Neural cell (in vitro differentiated cells): Measurements from ENCODE around the gene STXBP5. TPM values are rescaled to one million over a fixed set of nuclear protein-coding genes. Genes with fewer than 3 reads are reported as not detected.
"Not testable (repeated sequence)": the region's sequence is repeated elsewhere in the genome, so short reads cannot be mapped to it uniquely, and the experiment has no call there.

Experiments
- H2AFZ ChIP-seq: fragments of 200-600, 300-800 bp; sonication (generic), shearing (Covaris generic); 2 replicates; pipeline ENCODE4 v1.6.0; 2014; ENCODE audit warnings: low read depth, mild to moderate bottlenecking, antibody characterized with exemption, low read length, moderate library complexity
- H3F3A ChIP-seq: fragments of 200-600 bp; shearing (Covaris generic); 2 replicates; pipeline ENCODE4 v1.6.1; 2016; ENCODE audit warnings: mild to moderate bottlenecking, moderate library complexity, mixed read lengths, antibody characterized with exemption, low read length; ENCODE audit not compliant: insufficient read depth, poor library complexity, severe bottlenecking
- H3K27ac ChIP-seq: fragments of 200-600, 300-800 bp; sonication (generic), shearing (Covaris generic); 2 replicates; pipeline ENCODE4 v1.5.1; 2014; ENCODE audit warnings: mild to moderate bottlenecking, low read length, moderate library complexity
- H3K27me3 ChIP-seq: fragments of 300-800, 200-600 bp; sonication (generic), shearing (Covaris generic); 2 replicates; pipeline ENCODE4 v1.6.0; 2014; ENCODE audit warnings: mild to moderate bottlenecking, low read depth, low read length, moderate library complexity; ENCODE audit not compliant: insufficient read depth
- H3K36me3 ChIP-seq: fragments of 300-800, 200-600 bp; sonication (generic), shearing (Covaris generic); 2 replicates; pipeline ENCODE4 v1.5.1; 2014; ENCODE audit warnings: mild to moderate bottlenecking, antibody characterized with exemption, low read length, moderate library complexity; ENCODE audit not compliant: insufficient read depth
- H3K4me2 ChIP-seq: fragments of 300-800, 200-600 bp; sonication (generic), shearing (Covaris generic); 2 replicates; pipeline ENCODE4 v1.6.0; 2014; ENCODE audit warnings: mild to moderate bottlenecking, low read length
- H3K4me3 ChIP-seq: fragments of 300-800, 200-600 bp; sonication (generic), shearing (Covaris generic); 2 replicates; pipeline ENCODE4 v1.5.1; 2014; ENCODE audit warnings: mild to moderate bottlenecking, low read length, moderate library complexity
- H3K79me2 ChIP-seq: fragments of 200-600 bp; shearing (Covaris generic); replicated peaks from 2 replicates; pipeline ENCODE4 v1.6.0; 2014; ENCODE audit warnings: mild to moderate bottlenecking, low read length, moderate library complexity; ENCODE audit not compliant: insufficient read depth
- H3K9ac ChIP-seq: fragments of 300-800, 200-600 bp; sonication (generic), shearing (Covaris generic); 2 replicates; pipeline ENCODE4 v1.6.1; 2016; ENCODE audit warnings: mild to moderate bottlenecking, low read length, mixed read lengths
- H3K9me2 ChIP-seq: fragments of 200-600 bp; shearing (Covaris generic); 2 replicates; pipeline ENCODE4 v1.6.1; 2016; ENCODE audit warnings: mild to moderate bottlenecking, low read length, mixed read lengths; ENCODE audit not compliant: insufficient read depth
- H3K9me3 ChIP-seq: fragments of 200-600, 300-800 bp; sonication (generic), shearing (Covaris generic); 2 replicates; pipeline ENCODE4 v1.6.1; 2016; ENCODE audit warnings: mild to moderate bottlenecking, mixed run types, low read length, moderate library complexity, mixed read lengths
- H4K20me1 ChIP-seq: fragments of 200-600 bp; shearing (Covaris generic); 2 replicates; pipeline ENCODE4 v1.6.1; 2016; ENCODE audit warnings: mild to moderate bottlenecking, mixed run types; ENCODE audit not compliant: insufficient read depth
- CTCF ChIP-seq: fragments of 450-650 bp; IDR thresholded peaks from 2 replicates; pipeline ENCODE4 v1.5.1; 2014; ENCODE audit warnings: antibody characterized with exemption, mild to moderate bottlenecking, moderate library complexity; ENCODE audit not compliant: poor library complexity, severe bottlenecking
- EP300 ChIP-seq: fragments of 450-650 bp; conservative IDR thresholded peaks from 2 replicates; pipeline ENCODE4 v1.6.1; 2014; ENCODE audit warnings: antibody characterized with exemption, mild to moderate bottlenecking, moderate library complexity; ENCODE audit not compliant: poor library complexity, severe bottlenecking
- EZH2 ChIP-seq: fragments of 200-600, 300-800 bp; shearing (Covaris generic), sonication (generic); IDR thresholded peaks from 2 replicates; pipeline ENCODE4 v1.6.1; 2014; ENCODE audit warnings: antibody characterized with exemption, low read length, borderline replicate concordance, mild to moderate bottlenecking; ENCODE audit not compliant: insufficient read depth, poor library complexity, severe bottlenecking
- MXI1 ChIP-seq: fragments of 450-650 bp; conservative IDR thresholded peaks from 2 replicates; pipeline ENCODE4 v1.6.1; 2014; ENCODE audit warnings: antibody characterized with exemption, mild to moderate bottlenecking; ENCODE audit not compliant: poor library complexity, severe bottlenecking
- POLR2AphosphoS5 ChIP-seq: IDR thresholded peaks from 2 replicates; pipeline ENCODE4 v1.6.1; 2012
- RAD21 ChIP-seq: fragments of 450-650 bp; conservative IDR thresholded peaks from 2 replicates; pipeline ENCODE4 v1.6.1; 2014; ENCODE audit warnings: antibody characterized with exemption, mild to moderate bottlenecking, moderate library complexity
- REST ChIP-seq: IDR thresholded peaks from 2 replicates; pipeline ENCODE4 v1.6.1; 2012; ENCODE audit warnings: borderline replicate concordance
- SMC3 ChIP-seq: fragments of 450-650 bp; conservative IDR thresholded peaks from 2 replicates; pipeline ENCODE4 v1.6.1; 2014; ENCODE audit warnings: antibody characterized with exemption, mild to moderate bottlenecking, moderate library complexity; ENCODE audit not compliant: poor library complexity
- TAF1 ChIP-seq: IDR thresholded peaks from 2 replicates; pipeline ENCODE4 v1.6.1; 2012; ENCODE audit warnings: low read depth
- polyA plus RNA-seq: library from polyadenylated mRNA; depleted of rRNA; stranded (reverse); fragments of >200 nt; gene quantifications from 2 replicates; pipeline ENCODE4 v1.2.3, GENCODE V29; 2014

Gene STXBP5
- polyA plus RNA-seq, 1 donor from 2014 or later: 56.4 TPM

- H3F3A ChIP-seq, H3K27ac ChIP-seq, H3K36me3 ChIP-seq, H3K4me2 ChIP-seq, H3K4me3 ChIP-seq, H4K20me1 ChIP-seq, H2AFZ ChIP-seq, H3K9ac ChIP-seq, H3K9me3 ChIP-seq, H3K9me2 ChIP-seq, H3K79me2 ChIP-seq, H3K27me3 ChIP-seq: not testable (repeated sequence)
Measured at GRCh38 chr6:147254929-147255473, 50.8 kb downstream of the STXBP5 start.

- Histone ChIP-seq H4K20me1 (no peaks in the 10 kb centered on the region), H3K27me3 (no peaks in the 10 kb centered on the region), H3K79me2 (no peaks in the 10 kb centered on the region), H3K9ac (no peak overlapping the region), H3K27ac (no peak overlapping the region), H3K36me3 (peaks cover 3% of the 10 kb centered on the region), H3K9me3 (no peaks in the 10 kb centered on the region), H3K9me2 (no peaks in the 10 kb centered on the region), H3K4me3 (no peak overlapping the region), H2AFZ (no peak overlapping the region), H3K4me2 (no peak overlapping the region), H3F3A (no peaks in the 10 kb centered on the region)
- TF ChIP-seq EZH2 (no peak), EP300 (no peak), SMC3 (no peak), RAD21 (no peak), CTCF (no peak), MXI1 (no peak), TAF1 (no peak), POLR2AphosphoS5 (no peak), REST (no peak)
Measured at GRCh38 chr6:147255948-147256674, 51.9 kb downstream of the STXBP5 start.
